ENCODE data around the gene SPATA31A1.
"Not testable (repeated sequence)": the region's sequence is repeated elsewhere in the genome, so short reads cannot be mapped to it uniquely, and the experiment has no call there.

SPATA31A1 gene

DNA sequence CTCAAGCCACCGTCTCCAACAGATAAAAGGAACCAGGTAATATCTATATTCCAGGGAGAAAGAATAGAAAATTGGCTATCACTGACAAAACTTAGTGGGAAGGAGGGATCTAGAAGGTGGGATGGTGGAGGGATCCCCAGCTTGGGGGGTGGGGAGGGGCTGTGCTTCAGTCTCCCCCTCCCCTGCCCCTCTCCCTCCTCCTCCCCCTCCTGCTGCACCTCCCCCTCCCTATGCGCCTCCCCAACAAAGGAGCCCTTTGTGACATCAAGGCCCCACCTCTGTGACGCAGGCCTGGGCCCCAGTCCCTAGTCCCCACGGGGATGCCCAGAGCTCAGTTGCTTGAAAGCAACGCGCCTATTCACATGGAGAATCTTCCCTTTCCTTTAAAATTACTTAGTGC is at the start of gene SPATA31A1:
Gene SPATA31A1, plus strand, starts transcription at position 301 of the 400 bp plus-strand sequence. Its CDS starts 62 bp downstream, at position 363.
- not testable (repeated sequence) for H3K27ac ChIP-seq (ENCODE audit: low read depth, low read length); H3K4me1 ChIP-seq (ENCODE audit: control insufficient read depth, insufficient read depth, low read length); H3K4me3 ChIP-seq (ENCODE audit: low read length); H3K27me3 ChIP-seq (ENCODE audit: control insufficient read depth, insufficient read depth, low read length); H3K36me3 ChIP-seq (ENCODE audit: control insufficient read depth, insufficient read depth, low read length); H3K9ac ChIP-seq (ENCODE audit: low read length)

GRCh38 chr9:39407261-39408204 is 52.1 kb downstream of the SPATA31A1 start:
- H3K36me3 ChIP-seq (ENCODE audit: control insufficient read depth, insufficient read depth, low read length); H3K27ac ChIP-seq (ENCODE audit: low read depth, low read length); H3K4me3 ChIP-seq (ENCODE audit: low read length); H3K27me3 ChIP-seq (ENCODE audit: control insufficient read depth, insufficient read depth, low read length); H3K4me1 ChIP-seq (ENCODE audit: control insufficient read depth, insufficient read depth, low read length); H3K9ac ChIP-seq (ENCODE audit: low read length): not testable (repeated sequence)

DNA sequence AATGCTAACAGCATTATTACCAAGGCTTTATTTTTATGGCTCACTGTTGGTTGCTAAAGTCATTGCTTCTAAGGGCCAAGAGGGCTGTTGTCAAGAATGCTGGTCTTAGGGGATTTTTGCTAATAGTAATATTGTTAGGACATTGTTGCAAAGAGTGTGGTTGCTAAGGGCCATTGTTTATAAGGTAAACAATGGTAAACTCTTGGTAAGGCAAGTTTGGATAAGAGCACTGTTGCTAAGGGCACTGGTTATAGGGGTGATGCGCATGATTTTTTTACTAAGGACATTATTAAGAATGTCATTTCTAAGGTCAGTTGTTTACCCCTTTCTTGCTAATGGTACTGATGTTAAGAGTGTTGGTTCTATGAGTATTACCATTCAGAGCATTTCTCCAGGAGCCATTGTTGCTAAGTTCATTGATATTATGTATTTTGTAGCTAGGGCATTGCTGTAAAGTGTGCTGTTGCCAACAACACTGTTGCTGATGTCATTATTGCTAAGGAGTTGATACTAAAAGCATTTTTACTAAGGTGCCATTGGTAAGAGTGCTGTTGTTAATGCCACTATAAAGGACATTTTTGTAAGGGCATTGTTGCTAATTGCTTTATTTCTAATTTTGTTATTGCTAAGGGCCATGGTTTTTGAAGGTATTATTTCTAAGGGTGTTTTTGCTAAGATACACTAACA is 55.9 kb downstream of the SPATA31A1 start:
- not testable (repeated sequence) for H3K4me3 ChIP-seq (ENCODE audit: low read length); H3K27me3 ChIP-seq (ENCODE audit: control insufficient read depth, insufficient read depth, low read length); H3K9ac ChIP-seq (ENCODE audit: low read length); H3K27ac ChIP-seq (ENCODE audit: low read depth, low read length); H3K36me3 ChIP-seq (ENCODE audit: control insufficient read depth, insufficient read depth, low read length); H3K4me1 ChIP-seq (ENCODE audit: control insufficient read depth, insufficient read depth, low read length)
